ENCODE data around the gene ZSCAN12.

DNA sequence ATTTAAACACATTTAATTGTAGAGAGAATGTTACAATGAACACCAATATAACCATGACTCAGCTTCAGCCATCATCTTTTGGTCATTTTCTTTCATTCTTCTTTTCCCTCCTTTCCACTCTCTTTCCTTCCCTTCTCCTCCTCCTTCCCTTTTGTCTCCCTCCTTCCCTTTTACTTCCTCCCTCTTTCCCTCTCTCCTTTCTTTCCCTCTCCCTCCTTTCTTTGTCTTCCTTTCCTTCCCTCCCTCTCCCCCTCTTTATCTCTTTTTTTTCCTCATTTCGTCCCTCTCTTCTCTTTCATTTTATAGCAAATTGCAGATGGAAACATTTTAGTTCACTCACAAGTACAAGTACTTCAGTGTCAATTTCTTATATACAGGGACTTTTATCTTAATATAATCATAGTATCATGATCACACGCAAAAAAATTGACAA lies 48.0 kb downstream of the ZSCAN12 start:
- TF ChIP-seq, protein P1, sequence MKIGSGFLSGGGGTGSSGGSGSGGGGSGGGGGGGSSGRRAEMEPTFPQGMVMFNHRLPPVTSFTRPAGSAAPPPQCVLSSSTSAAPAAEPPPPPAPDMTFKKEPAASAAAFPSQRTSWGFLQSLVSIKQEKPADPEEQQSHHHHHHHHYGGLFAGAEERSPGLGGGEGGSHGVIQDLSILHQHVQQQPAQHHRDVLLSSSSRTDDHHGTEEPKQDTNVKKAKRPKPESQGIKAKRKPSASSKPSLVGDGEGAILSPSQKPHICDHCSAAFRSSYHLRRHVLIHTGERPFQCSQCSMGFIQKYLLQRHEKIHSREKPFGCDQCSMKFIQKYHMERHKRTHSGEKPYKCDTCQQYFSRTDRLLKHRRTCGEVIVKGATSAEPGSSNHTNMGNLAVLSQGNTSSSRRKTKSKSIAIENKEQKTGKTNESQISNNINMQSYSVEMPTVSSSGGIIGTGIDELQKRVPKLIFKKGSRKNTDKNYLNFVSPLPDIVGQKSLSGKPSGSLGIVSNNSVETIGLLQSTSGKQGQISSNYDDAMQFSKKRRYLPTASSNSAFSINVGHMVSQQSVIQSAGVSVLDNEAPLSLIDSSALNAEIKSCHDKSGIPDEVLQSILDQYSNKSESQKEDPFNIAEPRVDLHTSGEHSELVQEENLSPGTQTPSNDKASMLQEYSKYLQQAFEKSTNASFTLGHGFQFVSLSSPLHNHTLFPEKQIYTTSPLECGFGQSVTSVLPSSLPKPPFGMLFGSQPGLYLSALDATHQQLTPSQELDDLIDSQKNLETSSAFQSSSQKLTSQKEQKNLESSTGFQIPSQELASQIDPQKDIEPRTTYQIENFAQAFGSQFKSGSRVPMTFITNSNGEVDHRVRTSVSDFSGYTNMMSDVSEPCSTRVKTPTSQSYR (CRISPR knock-in tag; IDR thresholded peaks at IDR 0.05): no peak
- TF ChIP-seq, protein P2, sequence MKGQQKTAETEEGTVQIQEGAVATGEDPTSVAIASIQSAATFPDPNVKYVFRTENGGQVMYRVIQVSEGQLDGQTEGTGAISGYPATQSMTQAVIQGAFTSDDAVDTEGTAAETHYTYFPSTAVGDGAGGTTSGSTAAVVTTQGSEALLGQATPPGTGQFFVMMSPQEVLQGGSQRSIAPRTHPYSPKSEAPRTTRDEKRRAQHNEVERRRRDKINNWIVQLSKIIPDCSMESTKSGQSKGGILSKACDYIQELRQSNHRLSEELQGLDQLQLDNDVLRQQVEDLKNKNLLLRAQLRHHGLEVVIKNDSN (CRISPR knock-in tag; IDR thresholded peaks at IDR 0.05): no peak
- TF ChIP-seq CREB1 (CRISPR knock-in tag; IDR thresholded peaks at IDR 0.05) (no peak), ARID4B (CRISPR knock-in tag; IDR thresholded peaks at IDR 0.05; ENCODE audit: borderline replicate concordance) (no peak)
